K562 (cell line): Measurements from ENCODE around the gene BSPRY. TPM values are rescaled to one million over a fixed set of nuclear protein-coding genes. Genes with fewer than 3 reads are reported as not detected.
A peak's percentile ranks its signal among the peaks of the same experiment; 100 is the strongest.

ENCODE experiments used
- FOS ChIP-seq: IDR thresholded peaks from 3 replicates; pipeline ENCODE4 v1.6.1; 2011; ENCODE audit not compliant: insufficient read length; ENCODE audit errors: extremely low read depth
- MGA ChIP-seq: fragments of 450-650 bp; IDR thresholded peaks from 2 replicates; pipeline ENCODE4 v1.6.1; 2016; ENCODE audit warnings: mild to moderate bottlenecking, moderate library complexity
- NR2C1 ChIP-seq, 2 experiments: fragments of 450-650 bp; IDR thresholded peaks; 2 replicates each; pipeline ENCODE4 v1.6.1; 2017; ENCODE audit warnings: mild to moderate bottlenecking in 2 of 2, antibody characterized with exemption in 1 of 2, inconsistent platforms in 1 of 2, missing compliant biosample characterization in 1 of 2, missing genetic modification characterization in 1 of 2
- PTRF ChIP-seq: fragments of 450-650 bp; IDR thresholded peaks from 2 replicates; pipeline ENCODE4 v1.6.1; 2016; ENCODE audit warnings: mild to moderate bottlenecking, missing genetic modification characterization, missing compliant biosample characterization
- PTTG1 ChIP-seq: fragments of 450-650 bp; IDR thresholded peaks from 2 replicates; pipeline ENCODE4 v1.6.1; 2016; ENCODE audit warnings: low read depth, mild to moderate bottlenecking, missing genetic modification characterization, missing compliant biosample characterization
- RCOR1 ChIP-seq, 2 experiments: IDR thresholded peaks; 2 replicates each; pipeline ENCODE4 v1.6.1; 2012; ENCODE audit warnings: low read depth in 2 of 2, low read length in 2 of 2, borderline replicate concordance in 1 of 2, improper control_type of control experiment in 1 of 2
- ZBED1 ChIP-seq: IDR thresholded peaks from 2 replicates; pipeline ENCODE4 v1.6.1; 2014
- ZBTB1 ChIP-seq: sonication (generic); formaldehyde crosslinking; IDR thresholded peaks from 2 replicates; pipeline ENCODE4 v1.8.1; 2023; ENCODE audit warnings: missing genetic modification reagents, low read depth, mild to moderate bottlenecking, borderline replicate concordance
- ZBTB8A ChIP-seq: fragments of 450-650 bp; IDR thresholded peaks from 2 replicates; pipeline ENCODE4 v1.6.1; 2018; ENCODE audit warnings: mild to moderate bottlenecking, moderate library complexity; ENCODE audit not compliant: partially characterized antibody
- ZNF408 ChIP-seq: fragments of 250-450 bp; sonication (Bioruptor Pico); IDR thresholded peaks from 2 replicates; pipeline ENCODE4 v1.4.0; 2020; ENCODE audit warnings: low read depth, mild to moderate bottlenecking, moderate library complexity
- polyA plus RNA-seq, 8 experiments: library from polyadenylated mRNA; depleted of rRNA in 4 of 8; stranded (reverse) in 5 of 8; unstranded in 3 of 8; fragments of >200 nt; fragmentation: Nextera tagmentation in 2 of 8; fragmentation: Illumina TruSeq in 1 of 8; extraction: Ambion mirVana in 2 of 8; extraction: Trizol in 1 of 8; gene quantifications; 2 replicates each; pipeline versions ENCODE4 v1.2.1 to v1.2.3, GENCODE V29; 2011 to 2014; ENCODE audit warnings: inconsistent platforms in 1 of 8, missing spikeins in 1 of 8
- total RNA-seq, 7 experiments: library from RNA; depleted of rRNA in 6 of 7; stranded (reverse); fragments of >200 nt in 6 of 7; fragmentation: Illumina TruSeq in 2 of 7; extraction: Trizol in 2 of 7; gene quantifications; 2 replicates each; pipeline versions ENCODE4 v1.2.1 to v1.2.3, GENCODE V29; 2011 to 2021; ENCODE audit warnings: low replicate concordance in 1 of 7
- TF ChIP-seq, protein P1 (sequence below): fragments of 250-450 bp; sonication (Bioruptor Pico); IDR thresholded peaks from 2 replicates; pipeline ENCODE4 v1.8.0; 2021; ENCODE audit warnings: moderate library complexity, mild to moderate bottlenecking, inconsistent platforms
- TF ChIP-seq, protein P2 (sequence below): fragments of 250-450 bp; sonication (Bioruptor Pico); IDR thresholded peaks from 2 replicates; pipeline ENCODE4 v1.4.0; 2020; ENCODE audit warnings: mild to moderate bottlenecking, moderate library complexity, borderline replicate concordance

The BSPRY gene
- total and polyA plus RNA-seq, 9 of the 15 experiments (the other 6 are each of a cell fraction or from before 2014, with no cell fraction given): 0.07 to 0.67 (median 0.18) TPM

- peak; percentile 38 for TF ChIP-seq MGA
- TF ChIP-seq ZBED1: no peak
- TF ChIP-seq NR2C1 (IDR thresholded peaks at IDR 0.05): no peak
- TF ChIP-seq NR2C1 (tag; IDR thresholded peaks at IDR 0.05): no peak
- no peak for TF ChIP-seq ZBTB8A
- peak in 1 of 2 experiments; percentile 71; a peak in 1 of 4 replicates for TF ChIP-seq RCOR1 (IDR thresholded peaks at IDR 0.05; ENCODE audit: borderline replicate concordance in 1 of 2, low read depth in 2 of 2, low read length in 2 of 2)
- TF ChIP-seq ZNF408 (CRISPR knock-in tag): no peak
- TF ChIP-seq ZBTB1 (CRISPR knock-in tag): no peak
- TF ChIP-seq, protein P1, sequence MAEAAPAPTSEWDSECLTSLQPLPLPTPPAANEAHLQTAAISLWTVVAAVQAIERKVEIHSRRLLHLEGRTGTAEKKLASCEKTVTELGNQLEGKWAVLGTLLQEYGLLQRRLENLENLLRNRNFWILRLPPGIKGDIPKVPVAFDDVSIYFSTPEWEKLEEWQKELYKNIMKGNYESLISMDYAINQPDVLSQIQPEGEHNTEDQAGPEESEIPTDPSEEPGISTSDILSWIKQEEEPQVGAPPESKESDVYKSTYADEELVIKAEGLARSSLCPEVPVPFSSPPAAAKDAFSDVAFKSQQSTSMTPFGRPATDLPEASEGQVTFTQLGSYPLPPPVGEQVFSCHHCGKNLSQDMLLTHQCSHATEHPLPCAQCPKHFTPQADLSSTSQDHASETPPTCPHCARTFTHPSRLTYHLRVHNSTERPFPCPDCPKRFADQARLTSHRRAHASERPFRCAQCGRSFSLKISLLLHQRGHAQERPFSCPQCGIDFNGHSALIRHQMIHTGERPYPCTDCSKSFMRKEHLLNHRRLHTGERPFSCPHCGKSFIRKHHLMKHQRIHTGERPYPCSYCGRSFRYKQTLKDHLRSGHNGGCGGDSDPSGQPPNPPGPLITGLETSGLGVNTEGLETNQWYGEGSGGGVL (CRISPR knock-in tag): no peak
- TF ChIP-seq PTTG1 (tag): no peak
- no peak for TF ChIP-seq FOS
- TF ChIP-seq, protein P2, sequence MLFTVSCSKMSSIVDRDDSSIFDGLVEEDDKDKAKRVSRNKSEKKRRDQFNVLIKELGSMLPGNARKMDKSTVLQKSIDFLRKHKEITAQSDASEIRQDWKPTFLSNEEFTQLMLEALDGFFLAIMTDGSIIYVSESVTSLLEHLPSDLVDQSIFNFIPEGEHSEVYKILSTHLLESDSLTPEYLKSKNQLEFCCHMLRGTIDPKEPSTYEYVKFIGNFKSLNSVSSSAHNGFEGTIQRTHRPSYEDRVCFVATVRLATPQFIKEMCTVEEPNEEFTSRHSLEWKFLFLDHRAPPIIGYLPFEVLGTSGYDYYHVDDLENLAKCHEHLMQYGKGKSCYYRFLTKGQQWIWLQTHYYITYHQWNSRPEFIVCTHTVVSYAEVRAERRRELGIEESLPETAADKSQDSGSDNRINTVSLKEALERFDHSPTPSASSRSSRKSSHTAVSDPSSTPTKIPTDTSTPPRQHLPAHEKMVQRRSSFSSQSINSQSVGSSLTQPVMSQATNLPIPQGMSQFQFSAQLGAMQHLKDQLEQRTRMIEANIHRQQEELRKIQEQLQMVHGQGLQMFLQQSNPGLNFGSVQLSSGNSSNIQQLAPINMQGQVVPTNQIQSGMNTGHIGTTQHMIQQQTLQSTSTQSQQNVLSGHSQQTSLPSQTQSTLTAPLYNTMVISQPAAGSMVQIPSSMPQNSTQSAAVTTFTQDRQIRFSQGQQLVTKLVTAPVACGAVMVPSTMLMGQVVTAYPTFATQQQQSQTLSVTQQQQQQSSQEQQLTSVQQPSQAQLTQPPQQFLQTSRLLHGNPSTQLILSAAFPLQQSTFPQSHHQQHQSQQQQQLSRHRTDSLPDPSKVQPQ (CRISPR knock-in tag): no peak
- no peak for TF ChIP-seq PTRF (tag)
These were observed 5.6 kb upstream of the BSPRY start (continued) for GRCh38 chr9:113343732-113344231.
